ENCODE results near the gene RHOBTB1. TPM values are rescaled to one million over a fixed set of nuclear protein-coding genes. Genes with fewer than 3 reads are reported as not detected.
"Not testable (repeated sequence)": the region's sequence is repeated elsewhere in the genome, so short reads cannot be mapped to it uniquely, and the experiment has no call there.

RHOBTB1 gene
- polyA plus RNA-seq, 4 donors, result 2.0 to 30.0 (median 5.0) TPM

DNA sequence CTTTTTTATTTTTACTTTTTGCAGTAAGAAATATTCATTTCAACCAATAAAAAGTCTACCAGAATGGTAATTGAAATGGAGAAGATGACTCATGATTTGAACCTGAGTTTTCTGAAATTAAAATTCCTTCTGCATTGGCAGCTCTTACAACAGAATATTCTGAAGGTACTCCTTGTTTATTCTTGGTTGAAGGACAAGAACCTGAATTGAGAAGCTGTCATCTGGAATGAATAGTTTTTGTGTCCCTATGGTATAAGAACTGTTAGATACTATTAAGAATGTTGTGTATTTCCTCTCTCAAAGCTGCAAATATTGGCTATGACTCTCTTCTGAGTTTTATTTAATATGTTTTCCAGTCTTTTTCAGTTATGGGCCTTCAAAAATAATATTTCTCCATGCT is 109.6 kb downstream of the RHOBTB1 start:
- no peak overlapping the region for H3K27ac ChIP-seq (ENCODE audit: low read depth in 1 of 3, low read length in 2 of 3)
- H3K27me3 ChIP-seq (ENCODE audit: control insufficient read depth in 3 of 3, insufficient read depth in 3 of 3, low read length in 3 of 3), result no peaks in the 10 kb centered on the region
- H3K4me3 ChIP-seq (ENCODE audit: low read depth in 1 of 3, low read length in 3 of 3), result no peak overlapping the region
- peaks cover 0 to 2% of the 10 kb centered on the region in 2 donors for H3K9me3 ChIP-seq (ENCODE audit: control insufficient read depth in 2 of 2, insufficient read depth in 1 of 2, low read depth in 1 of 2, low read length in 1 of 2)
- DNase-seq, result no peak
- no peaks in the 10 kb centered on the region for H3K4me1 ChIP-seq (ENCODE audit: control insufficient read depth in 3 of 3, insufficient read depth in 2 of 3, low read depth in 1 of 3, low read length in 2 of 3)
- FAIRE-seq, result no peak
- H3K36me3 ChIP-seq (ENCODE audit: control insufficient read depth in 3 of 3, insufficient read depth in 2 of 3, low read depth in 1 of 3, low read length in 3 of 3), result no peaks in the 10 kb centered on the region

DNA sequence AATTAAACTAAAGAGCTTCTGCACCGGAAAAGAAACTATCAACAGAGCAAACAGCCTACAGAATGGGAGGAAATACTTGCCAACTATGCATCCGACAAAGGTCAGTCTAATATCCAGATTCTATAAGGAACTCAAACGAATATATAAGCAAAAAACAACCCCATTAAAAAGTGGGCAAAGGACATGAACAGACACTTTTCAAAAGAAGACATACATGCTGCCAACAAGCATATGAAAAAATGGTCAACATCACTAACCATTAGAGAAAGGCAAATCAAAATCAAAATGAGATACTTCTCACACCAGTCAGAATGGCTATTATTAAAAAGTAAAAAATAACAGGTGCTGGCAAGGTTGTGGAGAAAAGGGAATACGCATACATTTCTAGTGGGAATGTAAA is 111.8 kb downstream of the RHOBTB1 start:
- H3K36me3 ChIP-seq (ENCODE audit: control insufficient read depth in 3 of 3, insufficient read depth in 2 of 3, low read depth in 1 of 3, low read length in 3 of 3); DNase-seq; FAIRE-seq; H3K27me3 ChIP-seq (ENCODE audit: control insufficient read depth in 3 of 3, insufficient read depth in 3 of 3, low read length in 3 of 3); H3K27ac ChIP-seq (ENCODE audit: low read depth in 1 of 3, low read length in 2 of 3); H3K4me3 ChIP-seq (ENCODE audit: low read depth in 1 of 3, low read length in 3 of 3); H3K9me3 ChIP-seq (ENCODE audit: control insufficient read depth in 2 of 2, insufficient read depth in 1 of 2, low read depth in 1 of 2, low read length in 1 of 2); H3K4me1 ChIP-seq (ENCODE audit: control insufficient read depth in 3 of 3, insufficient read depth in 2 of 3, low read depth in 1 of 3, low read length in 2 of 3): not testable (repeated sequence)
- WGBS, 3 donors, result 76 to 81% (median 79%) methylated on average over 4 of the region's 4 CpGs

DNA sequence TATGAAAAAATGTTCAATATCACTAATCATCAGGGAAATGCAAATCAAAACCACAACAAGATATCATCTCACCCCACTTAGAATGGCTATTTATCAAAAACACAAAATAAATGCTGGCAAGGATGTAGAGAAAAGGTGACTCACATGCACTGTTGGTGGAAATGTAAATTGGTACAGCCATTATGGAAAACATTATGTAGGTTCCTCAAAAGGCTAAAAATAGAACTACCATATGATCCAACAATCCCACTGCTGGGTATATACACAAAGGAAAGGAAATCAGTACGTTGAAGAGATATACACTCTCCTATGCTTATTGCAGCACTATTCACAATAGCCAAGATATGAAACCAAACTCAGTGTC is 115.5 kb downstream of the RHOBTB1 start:
- no peak for FAIRE-seq
- Histone ChIP-seq H3K27ac (ENCODE audit: low read depth in 1 of 3, low read length in 2 of 3) (peak overlapping the region in 1 of 3 donors; percentile 22), H3K27me3 (ENCODE audit: control insufficient read depth in 3 of 3, insufficient read depth in 3 of 3, low read length in 3 of 3) (no peaks in the 10 kb centered on the region), H3K4me3 (ENCODE audit: low read depth in 1 of 3, low read length in 3 of 3) (no peak overlapping the region), H3K9me3 (ENCODE audit: control insufficient read depth in 2 of 2, insufficient read depth in 1 of 2, low read depth in 1 of 2, low read length in 1 of 2) (peaks cover 0 to 2% of the 10 kb centered on the region in 2 donors), H3K36me3 (ENCODE audit: control insufficient read depth in 3 of 3, insufficient read depth in 2 of 3, low read depth in 1 of 3, low read length in 3 of 3) (no peaks in the 10 kb centered on the region), H3K4me1 (ENCODE audit: control insufficient read depth in 3 of 3, insufficient read depth in 2 of 3, low read depth in 1 of 3, low read length in 2 of 3) (no peaks in the 10 kb centered on the region)
- no peak for DNase-seq
- 46 to 59% (median 52%) methylated on average over 1 of the region's 1 CpG for WGBS, 3 donors

DNA sequence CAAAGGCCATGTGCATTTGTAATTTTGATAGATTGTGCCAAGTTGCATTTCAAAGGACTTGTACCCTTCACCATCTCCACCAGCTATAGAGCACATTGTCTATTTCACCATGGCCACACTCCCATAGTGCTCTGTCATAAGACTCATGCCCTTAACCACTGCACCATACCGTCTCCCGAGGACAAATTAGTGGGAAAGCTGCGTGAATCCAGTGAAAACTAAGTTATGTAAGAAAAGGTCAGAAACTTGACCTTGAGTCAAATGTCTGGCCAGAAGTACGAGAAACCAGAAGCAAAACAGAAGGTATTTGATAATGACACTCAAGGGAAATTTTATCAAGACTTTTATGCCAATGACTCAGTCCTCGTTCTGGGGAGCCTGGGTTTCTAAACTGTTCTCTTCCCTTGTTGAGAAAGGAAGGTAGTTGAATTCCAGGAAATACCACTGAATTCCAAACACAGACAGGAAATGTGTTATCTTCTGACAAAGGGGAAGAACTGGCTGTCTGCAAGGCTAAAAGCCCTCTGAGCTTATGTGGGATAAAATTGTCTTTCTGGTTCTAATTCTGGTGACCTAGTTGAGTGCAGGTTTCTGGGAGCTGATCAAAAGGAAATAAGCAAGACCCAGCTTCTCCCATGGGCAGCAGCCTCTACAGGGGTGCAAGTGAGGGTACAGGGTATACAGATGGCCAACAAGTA is 116.0 kb downstream of the RHOBTB1 start:
- H3K27me3 ChIP-seq (ENCODE audit: control insufficient read depth in 3 of 3, insufficient read depth in 3 of 3, low read length in 3 of 3), result no peaks in the 10 kb centered on the region
- no peaks in the 10 kb centered on the region for H3K4me1 ChIP-seq (ENCODE audit: control insufficient read depth in 3 of 3, insufficient read depth in 2 of 3, low read depth in 1 of 3, low read length in 2 of 3)
- H3K4me3 ChIP-seq (ENCODE audit: low read depth in 1 of 3, low read length in 3 of 3), result no peak overlapping the region
- H3K27ac ChIP-seq (ENCODE audit: low read depth in 1 of 3, low read length in 2 of 3), result peak overlapping the region in 1 of 3 donors; percentile 22
- 42 to 58% (median 49%) methylated on average over 5 of the region's 5 CpGs for WGBS, 3 donors
- FAIRE-seq (no peak), DNase-seq (no peak)
- H3K36me3 ChIP-seq (ENCODE audit: control insufficient read depth in 3 of 3, insufficient read depth in 2 of 3, low read depth in 1 of 3, low read length in 3 of 3), result no peaks in the 10 kb centered on the region
- H3K9me3 ChIP-seq (ENCODE audit: control insufficient read depth in 2 of 2, insufficient read depth in 1 of 2, low read depth in 1 of 2, low read length in 1 of 2), result peaks cover 0 to 2% of the 10 kb centered on the region in 2 donors

DNA sequence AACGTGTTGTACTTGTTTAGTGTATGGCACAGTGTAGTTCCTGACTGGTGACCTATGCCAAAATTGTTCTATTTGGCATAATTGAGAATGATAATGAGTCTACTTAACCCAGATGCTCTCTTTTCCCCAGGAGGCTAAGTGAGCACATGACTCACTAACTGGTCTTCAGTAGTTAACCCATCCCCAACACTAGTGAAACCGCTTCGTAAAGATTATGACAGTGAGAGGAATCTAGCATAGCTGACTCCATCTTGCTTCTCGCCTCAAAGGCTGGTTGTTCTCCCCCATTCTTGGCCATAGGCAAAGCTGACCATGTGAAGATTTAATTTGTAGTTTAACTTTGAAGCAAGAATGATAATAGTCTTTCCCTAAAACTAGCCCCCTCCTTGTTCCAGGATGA is 118.5 kb downstream of the RHOBTB1 start:
- FAIRE-seq (no peak), DNase-seq (no peak)
- Histone ChIP-seq H3K4me3 (ENCODE audit: low read depth in 1 of 3, low read length in 3 of 3) (no peak overlapping the region), H3K36me3 (ENCODE audit: control insufficient read depth in 3 of 3, insufficient read depth in 2 of 3, low read depth in 1 of 3, low read length in 3 of 3) (no peaks in the 10 kb centered on the region), H3K4me1 (ENCODE audit: control insufficient read depth in 3 of 3, insufficient read depth in 2 of 3, low read depth in 1 of 3, low read length in 2 of 3) (no peaks in the 10 kb centered on the region), H3K27ac (ENCODE audit: low read depth in 1 of 3, low read length in 2 of 3) (no peak overlapping the region), H3K27me3 (ENCODE audit: control insufficient read depth in 3 of 3, insufficient read depth in 3 of 3, low read length in 3 of 3) (no peaks in the 10 kb centered on the region), H3K9me3 (ENCODE audit: control insufficient read depth in 2 of 2, insufficient read depth in 1 of 2, low read depth in 1 of 2, low read length in 1 of 2) (no peaks in the 10 kb centered on the region)
- 75 to 80% (median 75%) methylated on average over 4 of the region's 4 CpGs for WGBS, 3 donors

DNA sequence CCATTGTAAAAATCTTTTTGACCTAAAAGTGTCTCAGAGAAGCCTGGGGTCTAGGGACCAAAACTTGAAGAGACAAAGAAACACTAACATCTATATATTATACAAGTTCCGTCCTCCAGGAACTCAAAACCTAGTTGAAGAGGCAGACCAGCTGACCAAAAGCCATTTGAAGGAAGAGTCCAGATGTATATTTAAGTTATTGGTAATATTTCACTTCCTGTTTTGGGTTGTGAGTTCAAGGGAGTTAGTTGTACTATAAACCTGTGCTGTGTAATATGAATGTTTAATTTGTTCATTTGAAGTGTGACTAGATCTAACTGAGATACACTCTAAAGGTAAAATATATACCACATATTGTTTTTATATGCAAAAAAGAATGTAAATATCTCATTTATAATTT is 120.7 kb downstream of the RHOBTB1 start:
- Histone ChIP-seq H3K27me3 (ENCODE audit: control insufficient read depth in 3 of 3, insufficient read depth in 3 of 3, low read length in 3 of 3) (no peaks in the 10 kb centered on the region), H3K9me3 (ENCODE audit: control insufficient read depth in 2 of 2, insufficient read depth in 1 of 2, low read depth in 1 of 2, low read length in 1 of 2) (no peaks in the 10 kb centered on the region), H3K4me3 (ENCODE audit: low read depth in 1 of 3, low read length in 3 of 3) (no peak overlapping the region), H3K27ac (ENCODE audit: low read depth in 1 of 3, low read length in 2 of 3) (no peak overlapping the region), H3K36me3 (ENCODE audit: control insufficient read depth in 3 of 3, insufficient read depth in 2 of 3, low read depth in 1 of 3, low read length in 3 of 3) (no peaks in the 10 kb centered on the region), H3K4me1 (ENCODE audit: control insufficient read depth in 3 of 3, insufficient read depth in 2 of 3, low read depth in 1 of 3, low read length in 2 of 3) (peaks cover 0 to 5% (median 0%) of the 10 kb centered on the region in 3 donors)
- no peak for DNase-seq
- WGBS, 3 donors, result 79 to 87% (median 86%) methylated on average over 1 of the region's 1 CpG
- FAIRE-seq, result no peak

DNA sequence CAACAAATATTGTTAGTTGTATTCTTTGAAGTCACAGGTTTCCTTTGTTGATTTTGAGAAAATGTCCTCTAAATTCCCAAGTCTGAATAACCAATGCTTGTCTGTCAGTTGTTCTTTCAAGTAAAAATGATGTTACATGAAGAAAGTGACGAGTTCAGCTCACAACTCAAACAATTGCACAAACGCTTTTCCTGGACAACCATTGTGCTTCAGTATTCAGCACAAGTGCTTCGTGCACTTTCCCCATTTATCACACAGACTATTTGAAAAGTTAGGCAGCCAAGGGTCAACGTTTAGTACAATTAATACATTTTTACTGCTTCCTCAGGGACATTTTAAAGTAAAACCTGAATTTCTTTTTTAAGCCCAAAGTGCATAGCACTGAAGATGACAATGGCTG is 121.2 kb downstream of the RHOBTB1 start:
- Histone ChIP-seq H3K27ac (ENCODE audit: low read depth in 1 of 3, low read length in 2 of 3) (no peak overlapping the region), H3K4me1 (ENCODE audit: control insufficient read depth in 3 of 3, insufficient read depth in 2 of 3, low read depth in 1 of 3, low read length in 2 of 3) (peaks cover 0 to 5% (median 0%) of the 10 kb centered on the region in 3 donors), H3K27me3 (ENCODE audit: control insufficient read depth in 3 of 3, insufficient read depth in 3 of 3, low read length in 3 of 3) (no peaks in the 10 kb centered on the region), H3K4me3 (ENCODE audit: low read depth in 1 of 3, low read length in 3 of 3) (no peak overlapping the region), H3K36me3 (ENCODE audit: control insufficient read depth in 3 of 3, insufficient read depth in 2 of 3, low read depth in 1 of 3, low read length in 3 of 3) (no peaks in the 10 kb centered on the region), H3K9me3 (ENCODE audit: control insufficient read depth in 2 of 2, insufficient read depth in 1 of 2, low read depth in 1 of 2, low read length in 1 of 2) (no peaks in the 10 kb centered on the region)
- no peak for FAIRE-seq
- WGBS, 3 donors, result 60 to 65% (median 61%) methylated on average over 4 of the region's 4 CpGs
- no peak for DNase-seq

DNA sequence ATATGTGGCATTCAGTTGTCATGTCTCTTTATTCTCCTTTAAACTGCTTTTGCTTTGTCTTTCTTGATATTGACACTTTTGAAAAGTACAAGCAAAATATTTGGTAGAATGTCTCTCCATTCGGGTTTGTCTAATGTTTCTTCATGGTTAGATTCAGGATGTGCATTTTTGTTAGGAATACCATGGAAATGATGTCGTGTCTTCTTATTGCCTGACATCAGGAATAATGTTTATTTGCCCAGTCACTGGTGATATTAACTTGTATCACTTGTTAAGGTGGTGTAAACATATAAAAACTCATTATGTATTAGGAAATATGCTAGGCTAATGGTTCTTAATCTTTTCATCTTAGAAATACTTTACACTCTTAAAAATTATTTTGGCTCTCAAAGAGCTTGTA is 122.3 kb downstream of the RHOBTB1 start:
- H3K4me1 ChIP-seq (ENCODE audit: control insufficient read depth in 3 of 3, insufficient read depth in 2 of 3, low read depth in 1 of 3, low read length in 2 of 3), result peaks cover 0 to 5% (median 0%) of the 10 kb centered on the region in 3 donors
- H3K27me3 ChIP-seq (ENCODE audit: control insufficient read depth in 3 of 3, insufficient read depth in 3 of 3, low read length in 3 of 3), result no peaks in the 10 kb centered on the region
- FAIRE-seq (no peak), DNase-seq (no peak)
- WGBS, 3 donors, result 65 to 79% (median 73%) methylated on average over 2 of the region's 2 CpGs
- no peak overlapping the region for H3K27ac ChIP-seq (ENCODE audit: low read depth in 1 of 3, low read length in 2 of 3)
- no peak overlapping the region for H3K4me3 ChIP-seq (ENCODE audit: low read depth in 1 of 3, low read length in 3 of 3)
- H3K36me3 ChIP-seq (ENCODE audit: control insufficient read depth in 3 of 3, insufficient read depth in 2 of 3, low read depth in 1 of 3, low read length in 3 of 3), result no peaks in the 10 kb centered on the region
- no peaks in the 10 kb centered on the region for H3K9me3 ChIP-seq (ENCODE audit: control insufficient read depth in 2 of 2, insufficient read depth in 1 of 2, low read depth in 1 of 2, low read length in 1 of 2)

Data from small intestine (tissue), 7 donors.